Measurements from ENCODE around the gene ARHGEF25.
A peak's percentile ranks its signal among the peaks of the same experiment; 100 is the strongest.

The ARHGEF25 gene

DNA sequence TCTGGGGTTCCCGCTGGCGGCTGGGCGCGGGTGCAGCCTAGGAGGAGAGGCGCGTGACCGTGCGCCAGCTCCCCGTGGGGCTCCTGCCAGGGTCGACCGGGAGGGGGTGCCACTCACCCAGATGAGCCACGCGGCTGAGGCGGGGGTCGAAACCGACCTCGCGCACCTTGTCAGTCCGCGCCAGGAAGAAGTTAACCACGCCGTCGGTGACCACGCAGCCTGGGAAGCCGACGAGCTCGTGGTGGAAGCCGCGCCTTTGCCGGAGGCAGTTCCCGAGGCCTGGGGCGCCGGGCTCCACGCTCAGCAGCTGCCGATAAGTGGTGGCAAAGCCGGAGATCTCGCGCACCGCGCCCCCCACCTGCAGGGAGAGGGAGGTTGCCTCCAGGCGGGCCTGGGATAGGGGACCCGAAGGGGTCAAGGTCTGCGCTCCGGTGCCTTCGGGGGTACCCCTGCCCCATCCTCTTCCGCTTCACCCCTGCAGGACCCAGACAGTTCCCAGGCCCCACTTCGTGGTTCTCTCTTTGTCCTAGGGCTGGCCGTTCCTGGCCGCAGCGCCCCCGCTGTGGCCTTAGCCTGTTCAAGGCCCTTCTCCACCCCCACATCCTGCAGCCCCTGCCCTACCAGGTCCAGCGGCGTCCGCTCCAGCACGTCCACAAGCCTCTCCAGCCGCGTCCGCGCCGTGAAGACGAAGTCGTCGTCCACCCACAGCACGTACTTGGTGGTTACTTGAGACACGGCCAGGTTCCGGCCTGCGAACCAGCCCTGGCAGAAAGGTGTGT, 16.5 kb downstream of the ARHGEF25 start:
- Histone ChIP-seq H3K79me1 (ENCODE audit: low read length) (no peaks in the 10 kb centered on the region), H3K4me3 (ENCODE audit: low read length) (no peak overlapping the region), H3K23ac (ENCODE audit: low read length) (peak overlapping the region; percentile 19), H3K79me2 (ENCODE audit: control insufficient read depth, insufficient read depth, low read length) (no peaks in the 10 kb centered on the region), H2BK120ac (ENCODE audit: low read depth, low read length) (no peak overlapping the region), H3K9ac (ENCODE audit: low read length) (no peak overlapping the region), H2BK5ac (ENCODE audit: low read length) (no peak overlapping the region), H3K27ac (ENCODE audit: low read depth, low read length) (no peak overlapping the region), H3K4ac (ENCODE audit: low read depth, low read length) (no peak overlapping the region), H3K4me2 (ENCODE audit: low read length) (no peak overlapping the region), H4K5ac (ENCODE audit: low read length) (no peak overlapping the region), H3K56ac (ENCODE audit: low read length) (no peak overlapping the region), H2BK15ac (replicated peaks; ENCODE audit: low read depth) (no peak overlapping the region), H2AK5ac (ENCODE audit: low read length) (no peak overlapping the region), H3K18ac (ENCODE audit: low read length) (no peak overlapping the region), H3K4me1 (ENCODE audit: control insufficient read depth, low read depth, low read length) (no peaks in the 10 kb centered on the region), H3K27me3 (ENCODE audit: insufficient read depth, low read length, poor library complexity) (peaks cover 86% of the 10 kb centered on the region), H3K36me3 (ENCODE audit: control insufficient read depth, insufficient read depth, low read length) (no peaks in the 10 kb centered on the region), H4K8ac (ENCODE audit: low read depth, low read length) (no peak overlapping the region)
- no CpG with 5 or more reads among the region's 67 CpGs for WGBS (ENCODE audit: extremely low coverage, insufficient coverage, low lambda C conversion rate)
- DNase-seq, result no peak

DNA sequence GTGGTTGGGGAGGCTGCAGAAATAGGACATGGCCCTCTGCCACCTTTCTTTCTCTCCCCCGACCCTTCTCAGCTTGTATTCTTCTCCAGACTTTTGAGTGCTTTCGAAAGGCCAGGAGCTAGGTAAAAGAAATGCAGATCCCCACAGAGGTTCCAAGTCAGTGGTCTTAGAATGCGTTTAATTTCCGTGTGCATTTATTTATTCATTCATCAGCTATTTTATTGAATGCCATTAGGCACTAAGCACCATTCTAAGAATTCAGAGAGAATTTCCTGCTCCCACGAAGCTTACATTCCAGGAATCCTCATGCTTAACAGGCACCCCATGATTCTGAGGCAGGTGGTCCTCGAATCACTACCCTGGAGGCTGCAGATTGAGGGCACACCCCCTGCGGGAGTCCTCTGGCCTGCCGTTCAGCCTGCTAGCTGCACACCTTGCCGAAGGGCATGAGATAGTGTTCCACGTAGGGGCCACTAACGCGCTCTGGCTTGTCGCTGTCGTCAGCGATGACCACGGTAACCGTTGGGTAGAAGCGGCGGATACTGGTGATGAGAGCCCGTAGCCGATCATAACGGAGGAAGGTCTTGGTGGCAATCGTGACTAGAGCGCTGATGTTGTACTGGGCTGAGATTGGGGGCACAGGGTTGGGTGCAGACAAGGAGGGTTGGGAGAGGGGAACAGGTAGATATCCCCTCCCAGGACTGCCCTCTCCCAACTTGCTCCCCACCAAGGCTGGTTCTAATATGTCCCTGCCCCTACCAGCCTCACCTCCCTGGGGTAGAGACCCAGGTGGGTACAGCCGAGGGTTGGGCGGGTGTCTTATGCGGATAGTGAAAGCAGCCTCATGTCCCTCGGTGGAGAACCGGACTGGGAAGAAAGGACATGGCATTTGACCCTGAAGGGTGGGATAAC, 17.3 kb downstream of the ARHGEF25 start:
- H3K23ac ChIP-seq (ENCODE audit: low read length), result no peak overlapping the region
- H3K79me2 ChIP-seq (ENCODE audit: control insufficient read depth, insufficient read depth, low read length), result no peaks in the 10 kb centered on the region
- no peak overlapping the region for H4K8ac ChIP-seq (ENCODE audit: low read depth, low read length)
- H3K18ac ChIP-seq (ENCODE audit: low read length), result no peak overlapping the region
- no peaks in the 10 kb centered on the region for H3K36me3 ChIP-seq (ENCODE audit: control insufficient read depth, insufficient read depth, low read length)
- H2BK15ac ChIP-seq (replicated peaks; ENCODE audit: low read depth), result no peak overlapping the region
- no peak overlapping the region for H3K56ac ChIP-seq (ENCODE audit: low read length)
- no peak for DNase-seq
- no peak overlapping the region for H2AK5ac ChIP-seq (ENCODE audit: low read length)
- H2BK5ac ChIP-seq (ENCODE audit: low read length), result no peak overlapping the region
- no peaks in the 10 kb centered on the region for H3K79me1 ChIP-seq (ENCODE audit: low read length)
- H3K27me3 ChIP-seq (ENCODE audit: insufficient read depth, low read length, poor library complexity), result peaks cover 80% of the 10 kb centered on the region
- no peak overlapping the region for H3K4me2 ChIP-seq (ENCODE audit: low read length)
- no CpG with 5 or more reads among the region's 29 CpGs for WGBS (ENCODE audit: extremely low coverage, insufficient coverage, low lambda C conversion rate)
- no peak overlapping the region for H2BK120ac ChIP-seq (ENCODE audit: low read depth, low read length)
- H3K4me1 ChIP-seq (ENCODE audit: control insufficient read depth, low read depth, low read length), result no peaks in the 10 kb centered on the region
- H3K4ac ChIP-seq (ENCODE audit: low read depth, low read length), result no peak overlapping the region
- no peak overlapping the region for H3K9ac ChIP-seq (ENCODE audit: low read length)
- H4K5ac ChIP-seq (ENCODE audit: low read length), result no peak overlapping the region
- H3K4me3 ChIP-seq (ENCODE audit: low read length), result no peak overlapping the region
- H3K27ac ChIP-seq (ENCODE audit: low read depth, low read length), result no peak overlapping the region

DNA sequence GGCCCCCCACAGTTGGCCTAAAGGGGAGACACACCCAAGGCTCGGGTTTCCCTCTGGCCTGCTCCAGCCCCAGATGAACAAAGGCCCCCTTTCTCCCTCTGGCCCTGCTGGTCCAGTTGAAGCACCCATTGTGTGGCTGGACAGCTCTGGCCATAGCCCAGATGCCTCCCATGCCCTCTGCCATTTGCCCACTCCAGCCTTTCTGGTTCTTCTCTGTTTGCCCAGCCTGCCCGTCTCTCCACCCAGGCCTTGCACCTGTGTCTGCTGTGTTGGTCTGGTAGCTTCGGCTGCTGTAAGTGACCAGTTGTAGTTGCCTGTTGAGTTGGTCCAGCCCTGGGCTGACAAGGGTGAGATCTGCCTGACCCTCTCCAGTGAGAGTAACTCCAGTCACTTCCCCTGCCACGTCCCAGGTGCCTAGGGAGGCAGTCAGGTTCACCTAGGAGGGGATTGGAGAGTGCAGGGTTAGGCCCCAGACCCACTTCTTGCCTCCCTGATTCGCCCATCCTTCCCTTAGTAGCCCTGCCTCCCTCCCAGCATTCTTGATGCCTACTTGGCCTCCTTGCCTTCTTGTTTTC, 18.7 kb downstream of the ARHGEF25 start:
- H4K8ac ChIP-seq (ENCODE audit: low read depth, low read length), result no peak overlapping the region
- no peak overlapping the region for H4K5ac ChIP-seq (ENCODE audit: low read length)
- H2BK5ac ChIP-seq (ENCODE audit: low read length), result no peak overlapping the region
- no peaks in the 10 kb centered on the region for H3K4me1 ChIP-seq (ENCODE audit: control insufficient read depth, low read depth, low read length)
- H3K4me2 ChIP-seq (ENCODE audit: low read length), result no peak overlapping the region
- H3K4ac ChIP-seq (ENCODE audit: low read depth, low read length), result no peak overlapping the region
- DNase-seq, result no peak
- H3K36me3 ChIP-seq (ENCODE audit: control insufficient read depth, insufficient read depth, low read length), result no peaks in the 10 kb centered on the region
- no peak overlapping the region for H3K27ac ChIP-seq (ENCODE audit: low read depth, low read length)
- no peak overlapping the region for H2BK15ac ChIP-seq (replicated peaks; ENCODE audit: low read depth)
- H3K27me3 ChIP-seq (ENCODE audit: insufficient read depth, low read length, poor library complexity), result peaks cover 66% of the 10 kb centered on the region
- H2BK120ac ChIP-seq (ENCODE audit: low read depth, low read length), result no peak overlapping the region
- H3K9ac ChIP-seq (ENCODE audit: low read length), result no peak overlapping the region
- no CpG with 5 or more reads among the region's 5 CpGs for WGBS (ENCODE audit: extremely low coverage, insufficient coverage, low lambda C conversion rate)
- no peak overlapping the region for H3K56ac ChIP-seq (ENCODE audit: low read length)
- no peak overlapping the region for H3K4me3 ChIP-seq (ENCODE audit: low read length)
- H3K23ac ChIP-seq (ENCODE audit: low read length), result no peak overlapping the region
- no peak overlapping the region for H3K18ac ChIP-seq (ENCODE audit: low read length)
- no peaks in the 10 kb centered on the region for H3K79me2 ChIP-seq (ENCODE audit: control insufficient read depth, insufficient read depth, low read length)
- no peaks in the 10 kb centered on the region for H3K79me1 ChIP-seq (ENCODE audit: low read length)
- H2AK5ac ChIP-seq (ENCODE audit: low read length), result no peak overlapping the region

DNA sequence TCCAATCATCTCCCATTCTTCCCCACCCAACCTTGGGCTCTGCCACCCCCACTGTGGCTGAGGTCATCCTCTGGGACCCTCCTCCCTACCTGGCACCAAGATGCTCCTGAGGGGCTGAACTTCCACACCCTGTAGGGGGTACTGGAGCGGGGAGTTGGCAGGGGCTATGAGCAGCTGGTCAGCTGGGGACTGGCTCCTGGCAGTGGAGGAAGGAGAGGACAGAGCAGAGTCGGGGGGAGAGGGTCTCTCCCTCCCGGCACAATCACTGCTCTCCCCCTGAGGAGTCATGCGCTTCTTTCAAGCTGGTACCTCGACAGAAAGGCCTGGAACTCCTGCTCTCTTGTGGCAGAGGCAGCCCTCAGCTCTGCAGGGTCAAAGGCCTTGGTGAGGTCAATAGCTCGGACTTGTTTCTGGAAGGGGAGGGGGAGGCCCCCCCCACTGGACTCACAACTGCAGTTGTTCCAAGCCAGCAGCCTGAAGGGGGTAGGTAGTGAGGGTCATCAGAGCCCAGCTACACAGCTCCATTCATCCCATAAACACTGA, 19.7 kb downstream of the ARHGEF25 start:
- H4K5ac ChIP-seq (ENCODE audit: low read length), result no peak overlapping the region
- no peak overlapping the region for H3K4ac ChIP-seq (ENCODE audit: low read depth, low read length)
- H3K4me2 ChIP-seq (ENCODE audit: low read length), result no peak overlapping the region
- H3K36me3 ChIP-seq (ENCODE audit: control insufficient read depth, insufficient read depth, low read length), result no peaks in the 10 kb centered on the region
- H3K79me2 ChIP-seq (ENCODE audit: control insufficient read depth, insufficient read depth, low read length), result no peaks in the 10 kb centered on the region
- no peak overlapping the region for H2AK5ac ChIP-seq (ENCODE audit: low read length)
- H2BK15ac ChIP-seq (replicated peaks; ENCODE audit: low read depth), result no peak overlapping the region
- no peak overlapping the region for H3K56ac ChIP-seq (ENCODE audit: low read length)
- no peak overlapping the region for H3K27ac ChIP-seq (ENCODE audit: low read depth, low read length)
- DNase-seq, result no peak
- no CpG with 5 or more reads among the region's 6 CpGs for WGBS (ENCODE audit: extremely low coverage, insufficient coverage, low lambda C conversion rate)
- H3K27me3 ChIP-seq (ENCODE audit: insufficient read depth, low read length, poor library complexity), result peaks cover 60% of the 10 kb centered on the region
- no peak overlapping the region for H3K9ac ChIP-seq (ENCODE audit: low read length)
- no peaks in the 10 kb centered on the region for H3K4me1 ChIP-seq (ENCODE audit: control insufficient read depth, low read depth, low read length)
- no peak overlapping the region for H3K4me3 ChIP-seq (ENCODE audit: low read length)
- H3K23ac ChIP-seq (ENCODE audit: low read length), result no peak overlapping the region
- no peak overlapping the region for H4K8ac ChIP-seq (ENCODE audit: low read depth, low read length)
- no peak overlapping the region for H2BK5ac ChIP-seq (ENCODE audit: low read length)
- H3K79me1 ChIP-seq (ENCODE audit: low read length), result no peaks in the 10 kb centered on the region
- H2BK120ac ChIP-seq (ENCODE audit: low read depth, low read length), result no peak overlapping the region
- no peak overlapping the region for H3K18ac ChIP-seq (ENCODE audit: low read length)

DNA sequence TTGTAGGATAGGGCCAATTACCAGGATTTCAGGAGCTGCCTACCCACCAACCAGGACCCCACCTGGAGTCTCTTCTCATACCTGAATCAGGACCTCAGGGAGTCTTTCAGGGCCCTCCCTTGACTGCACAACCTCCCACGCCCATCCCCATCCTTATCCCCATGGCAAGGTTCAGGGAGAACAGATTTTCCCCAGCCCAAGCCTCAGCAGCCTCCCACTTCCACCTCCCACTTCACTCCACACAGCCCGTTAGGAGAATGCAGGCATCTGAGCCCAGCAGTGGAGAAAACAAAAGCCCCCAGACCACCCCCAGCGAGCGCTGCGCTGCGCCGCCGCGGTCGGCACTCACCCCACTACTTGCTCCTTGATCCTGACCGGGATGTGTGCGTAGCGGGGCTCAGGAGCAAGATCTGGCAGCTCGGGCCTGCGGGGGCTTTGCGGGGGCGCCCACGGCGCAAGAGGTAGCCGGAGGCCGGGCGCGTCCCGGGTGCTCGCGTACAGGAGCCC, 20.4 kb downstream of the ARHGEF25 start:
- Histone ChIP-seq H2BK120ac (ENCODE audit: low read depth, low read length) (no peak overlapping the region), H3K56ac (ENCODE audit: low read length) (peak overlapping the region; percentile 25), H3K79me2 (ENCODE audit: control insufficient read depth, insufficient read depth, low read length) (no peaks in the 10 kb centered on the region), H3K4ac (ENCODE audit: low read depth, low read length) (no peak overlapping the region), H4K8ac (ENCODE audit: low read depth, low read length) (no peak overlapping the region), H2BK5ac (ENCODE audit: low read length) (no peak overlapping the region), H3K18ac (ENCODE audit: low read length) (no peak overlapping the region), H3K79me1 (ENCODE audit: low read length) (no peaks in the 10 kb centered on the region), H3K4me1 (ENCODE audit: control insufficient read depth, low read depth, low read length) (no peaks in the 10 kb centered on the region), H3K4me3 (ENCODE audit: low read length) (no peak overlapping the region), H3K27me3 (ENCODE audit: insufficient read depth, low read length, poor library complexity) (peaks cover 54% of the 10 kb centered on the region), H3K9ac (ENCODE audit: low read length) (peak overlapping the region; percentile 27), H2AK5ac (ENCODE audit: low read length) (no peak overlapping the region), H3K27ac (ENCODE audit: low read depth, low read length) (no peak overlapping the region), H3K36me3 (ENCODE audit: control insufficient read depth, insufficient read depth, low read length) (no peaks in the 10 kb centered on the region), H3K23ac (ENCODE audit: low read length) (no peak overlapping the region), H3K4me2 (ENCODE audit: low read length) (no peak overlapping the region), H2BK15ac (replicated peaks; ENCODE audit: low read depth) (no peak overlapping the region), H4K5ac (ENCODE audit: low read length) (no peak overlapping the region)
- no CpG with 5 or more reads among the region's 26 CpGs for WGBS (ENCODE audit: extremely low coverage, insufficient coverage, low lambda C conversion rate)
- no peak for DNase-seq

Data from mesendoderm (in vitro differentiated cells).